WTC11 (cell line): Measurements from ENCODE around the gene ZNF527.
"Not testable (repeated sequence)": the region's sequence is repeated elsewhere in the genome, so short reads cannot be mapped to it uniquely, and the experiment has no call there.

Source experiments
- ATF1 ChIP-seq: sonication (generic); formaldehyde crosslinking; IDR thresholded peaks from 2 replicates; pipeline ENCODE4 v1.8.1; 2023; ENCODE audit warnings: mild to moderate bottlenecking, moderate library complexity, missing genetic modification reagents
- TEAD4 ChIP-seq: sonication (generic); formaldehyde crosslinking; IDR thresholded peaks from 2 replicates; pipeline ENCODE4 v1.8.0; 2022; ENCODE audit warnings: mild to moderate bottlenecking, missing genetic modification reagents
- TF ChIP-seq, protein P1 (sequence below): fragments of 200-600 bp; IDR thresholded peaks from 2 replicates; pipeline ENCODE4 v1.8.0; 2022; ENCODE audit warnings: antibody characterized with exemption
- TF ChIP-seq, protein P2 (sequence below): sonication (generic); formaldehyde crosslinking; IDR thresholded peaks from 2 replicates; pipeline ENCODE4 v1.8.0; 2023; ENCODE audit warnings: mild to moderate bottlenecking, missing genetic modification reagents

DNA sequence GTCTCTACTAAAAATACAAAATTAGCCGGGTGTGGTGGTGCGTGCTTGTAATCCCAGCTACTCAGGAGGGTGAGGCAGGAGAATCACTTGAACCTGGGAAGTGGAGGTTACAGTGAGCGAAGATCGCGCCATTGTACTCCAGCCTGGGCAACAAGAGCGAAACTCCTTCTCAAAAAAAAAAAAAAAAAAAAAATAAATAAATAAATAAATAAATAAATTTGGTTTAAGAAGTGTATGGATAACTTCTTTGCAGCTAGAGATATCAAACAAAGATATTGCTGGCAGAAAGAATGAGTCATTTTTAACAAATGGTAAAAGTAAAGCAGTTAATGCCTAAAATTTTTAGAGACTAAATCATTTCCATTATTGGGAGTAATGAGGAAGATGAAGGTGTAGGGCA is 20.5 kb downstream of the ZNF527 start:
- TF ChIP-seq, protein P1, sequence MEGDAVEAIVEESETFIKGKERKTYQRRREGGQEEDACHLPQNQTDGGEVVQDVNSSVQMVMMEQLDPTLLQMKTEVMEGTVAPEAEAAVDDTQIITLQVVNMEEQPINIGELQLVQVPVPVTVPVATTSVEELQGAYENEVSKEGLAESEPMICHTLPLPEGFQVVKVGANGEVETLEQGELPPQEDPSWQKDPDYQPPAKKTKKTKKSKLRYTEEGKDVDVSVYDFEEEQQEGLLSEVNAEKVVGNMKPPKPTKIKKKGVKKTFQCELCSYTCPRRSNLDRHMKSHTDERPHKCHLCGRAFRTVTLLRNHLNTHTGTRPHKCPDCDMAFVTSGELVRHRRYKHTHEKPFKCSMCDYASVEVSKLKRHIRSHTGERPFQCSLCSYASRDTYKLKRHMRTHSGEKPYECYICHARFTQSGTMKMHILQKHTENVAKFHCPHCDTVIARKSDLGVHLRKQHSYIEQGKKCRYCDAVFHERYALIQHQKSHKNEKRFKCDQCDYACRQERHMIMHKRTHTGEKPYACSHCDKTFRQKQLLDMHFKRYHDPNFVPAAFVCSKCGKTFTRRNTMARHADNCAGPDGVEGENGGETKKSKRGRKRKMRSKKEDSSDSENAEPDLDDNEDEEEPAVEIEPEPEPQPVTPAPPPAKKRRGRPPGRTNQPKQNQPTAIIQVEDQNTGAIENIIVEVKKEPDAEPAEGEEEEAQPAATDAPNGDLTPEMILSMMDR = not testable (repeated sequence)
- not testable (repeated sequence) for TF ChIP-seq ATF1, TEAD4 (CRISPR knock-in tag)
- TF ChIP-seq, protein P2, sequence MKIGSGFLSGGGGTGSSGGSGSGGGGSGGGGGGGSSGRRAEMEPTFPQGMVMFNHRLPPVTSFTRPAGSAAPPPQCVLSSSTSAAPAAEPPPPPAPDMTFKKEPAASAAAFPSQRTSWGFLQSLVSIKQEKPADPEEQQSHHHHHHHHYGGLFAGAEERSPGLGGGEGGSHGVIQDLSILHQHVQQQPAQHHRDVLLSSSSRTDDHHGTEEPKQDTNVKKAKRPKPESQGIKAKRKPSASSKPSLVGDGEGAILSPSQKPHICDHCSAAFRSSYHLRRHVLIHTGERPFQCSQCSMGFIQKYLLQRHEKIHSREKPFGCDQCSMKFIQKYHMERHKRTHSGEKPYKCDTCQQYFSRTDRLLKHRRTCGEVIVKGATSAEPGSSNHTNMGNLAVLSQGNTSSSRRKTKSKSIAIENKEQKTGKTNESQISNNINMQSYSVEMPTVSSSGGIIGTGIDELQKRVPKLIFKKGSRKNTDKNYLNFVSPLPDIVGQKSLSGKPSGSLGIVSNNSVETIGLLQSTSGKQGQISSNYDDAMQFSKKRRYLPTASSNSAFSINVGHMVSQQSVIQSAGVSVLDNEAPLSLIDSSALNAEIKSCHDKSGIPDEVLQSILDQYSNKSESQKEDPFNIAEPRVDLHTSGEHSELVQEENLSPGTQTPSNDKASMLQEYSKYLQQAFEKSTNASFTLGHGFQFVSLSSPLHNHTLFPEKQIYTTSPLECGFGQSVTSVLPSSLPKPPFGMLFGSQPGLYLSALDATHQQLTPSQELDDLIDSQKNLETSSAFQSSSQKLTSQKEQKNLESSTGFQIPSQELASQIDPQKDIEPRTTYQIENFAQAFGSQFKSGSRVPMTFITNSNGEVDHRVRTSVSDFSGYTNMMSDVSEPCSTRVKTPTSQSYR (CRISPR knock-in tag) = not testable (repeated sequence)
